SU-DHL-6 (cell line): Measurements from ENCODE around the gene FXYD7.

Source experiments
- EZH2phosphoT487 ChIP-seq: fragments of 200-600 bp; sonication (generic), shearing (Covaris generic); conservative IDR thresholded peaks from 2 replicates; pipeline ENCODE4 v1.6.1; 2018; ENCODE audit warnings: mild to moderate bottlenecking, antibody characterized with exemption, low read length, moderate library complexity, mixed read lengths
- TF ChIP-seq, protein P1 (sequence below): fragments of 200-600 bp; sonication (generic); IDR thresholded peaks from one replicate; pipeline ENCODE4 v1.5.1; 2017; ENCODE audit warnings: antibody characterized with exemption, mild to moderate bottlenecking, low read length, moderate library complexity; ENCODE audit not compliant: insufficient read depth, poor library complexity, severe bottlenecking

DNA sequence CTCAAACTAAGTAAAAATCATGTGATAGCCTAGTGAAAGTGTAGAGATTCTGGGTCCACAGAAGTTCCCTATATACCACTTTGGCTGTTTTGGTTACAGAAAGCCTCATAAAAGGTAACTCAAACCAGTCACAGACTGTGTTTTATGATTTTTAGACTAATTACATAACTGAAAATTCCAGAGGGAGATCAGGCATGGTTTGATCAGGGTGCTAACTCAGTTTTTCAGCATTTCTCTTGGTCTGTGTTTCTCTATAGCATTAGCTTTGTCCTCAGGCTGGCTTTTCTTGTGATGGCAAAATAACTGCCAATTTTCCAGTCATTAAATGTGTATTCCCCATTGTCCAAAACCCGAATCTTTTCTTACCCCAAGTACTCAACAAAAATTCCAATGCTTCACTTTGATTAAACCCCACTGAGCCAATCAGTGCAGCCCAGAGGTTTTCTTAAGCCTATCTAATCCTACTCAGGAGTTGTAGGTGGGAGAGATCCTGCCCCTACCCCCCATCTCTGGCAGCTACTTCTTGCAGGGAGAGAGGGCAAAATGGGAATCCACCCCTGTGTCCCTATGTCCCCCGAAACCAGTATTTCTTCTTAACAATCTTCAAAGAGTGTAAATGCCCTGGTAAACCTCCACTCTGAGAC, 36.0 kb upstream of the FXYD7 start:
- TF ChIP-seq, protein P1, sequence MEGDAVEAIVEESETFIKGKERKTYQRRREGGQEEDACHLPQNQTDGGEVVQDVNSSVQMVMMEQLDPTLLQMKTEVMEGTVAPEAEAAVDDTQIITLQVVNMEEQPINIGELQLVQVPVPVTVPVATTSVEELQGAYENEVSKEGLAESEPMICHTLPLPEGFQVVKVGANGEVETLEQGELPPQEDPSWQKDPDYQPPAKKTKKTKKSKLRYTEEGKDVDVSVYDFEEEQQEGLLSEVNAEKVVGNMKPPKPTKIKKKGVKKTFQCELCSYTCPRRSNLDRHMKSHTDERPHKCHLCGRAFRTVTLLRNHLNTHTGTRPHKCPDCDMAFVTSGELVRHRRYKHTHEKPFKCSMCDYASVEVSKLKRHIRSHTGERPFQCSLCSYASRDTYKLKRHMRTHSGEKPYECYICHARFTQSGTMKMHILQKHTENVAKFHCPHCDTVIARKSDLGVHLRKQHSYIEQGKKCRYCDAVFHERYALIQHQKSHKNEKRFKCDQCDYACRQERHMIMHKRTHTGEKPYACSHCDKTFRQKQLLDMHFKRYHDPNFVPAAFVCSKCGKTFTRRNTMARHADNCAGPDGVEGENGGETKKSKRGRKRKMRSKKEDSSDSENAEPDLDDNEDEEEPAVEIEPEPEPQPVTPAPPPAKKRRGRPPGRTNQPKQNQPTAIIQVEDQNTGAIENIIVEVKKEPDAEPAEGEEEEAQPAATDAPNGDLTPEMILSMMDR, result no peak
- TF ChIP-seq EZH2phosphoT487, result no peak
